Nephron (organoid): ENCODE measurements around the gene ULBP2.
"Not testable (repeated sequence)": the region's sequence is repeated elsewhere in the genome, so short reads cannot be mapped to it uniquely, and the experiment has no call there.

ENCODE experiments used
- H3K27ac Mint-ChIP-seq, 3 experiments: 2 replicates each; pipeline ENCODE4 v1.8.0; 2020; ENCODE audit warnings: mixed read lengths in 3 of 3, mild to moderate bottlenecking in 2 of 3, moderate library complexity in 1 of 3
- H3K27me3 Mint-ChIP-seq: 2 replicates; pipeline ENCODE4 v1.8.0; 2021; ENCODE audit warnings: low read depth, mild to moderate bottlenecking, moderate library complexity, mixed read lengths
- H3K36me3 Mint-ChIP-seq: 2 replicates; pipeline ENCODE4 v1.8.0; 2020; ENCODE audit warnings: low read depth, mixed read lengths
- H3K4me1 Mint-ChIP-seq: 2 replicates; pipeline ENCODE4 v1.8.0; 2020; ENCODE audit warnings: mixed read lengths
- H3K4me3 Mint-ChIP-seq, 3 experiments: 2 replicates each; pipeline ENCODE4 v1.8.0; 2020; ENCODE audit warnings: mild to moderate bottlenecking in 3 of 3, mixed read lengths in 3 of 3, moderate library complexity in 2 of 3
- H3K9me3 Mint-ChIP-seq: 2 replicates; pipeline ENCODE4 v1.8.0; 2020; ENCODE audit warnings: mixed read lengths
- TF ChIP-seq, protein P1 (sequence below), 3 experiments: fragments of 200-600 bp; sonication (generic); IDR thresholded peaks; one replicate each; pipeline ENCODE4 v1.5.0; 2021; ENCODE audit warnings: antibody characterized with exemption in 3 of 3; ENCODE audit not compliant: unreplicated experiment in 3 of 3

Gene ULBP2

GRCh38 chr6:149906405-149906804 lies 35.4 kb upstream of the ULBP2 start:
- H3K27me3 Mint-ChIP-seq: peaks cover 38% of the 10 kb centered on the region
- no peaks in the 10 kb centered on the region for H3K36me3 Mint-ChIP-seq
- H3K4me1 Mint-ChIP-seq: no peaks in the 10 kb centered on the region
- no peak overlapping the region for H3K27ac Mint-ChIP-seq
- H3K4me3 Mint-ChIP-seq: no peak overlapping the region
- TF ChIP-seq, protein P1, sequence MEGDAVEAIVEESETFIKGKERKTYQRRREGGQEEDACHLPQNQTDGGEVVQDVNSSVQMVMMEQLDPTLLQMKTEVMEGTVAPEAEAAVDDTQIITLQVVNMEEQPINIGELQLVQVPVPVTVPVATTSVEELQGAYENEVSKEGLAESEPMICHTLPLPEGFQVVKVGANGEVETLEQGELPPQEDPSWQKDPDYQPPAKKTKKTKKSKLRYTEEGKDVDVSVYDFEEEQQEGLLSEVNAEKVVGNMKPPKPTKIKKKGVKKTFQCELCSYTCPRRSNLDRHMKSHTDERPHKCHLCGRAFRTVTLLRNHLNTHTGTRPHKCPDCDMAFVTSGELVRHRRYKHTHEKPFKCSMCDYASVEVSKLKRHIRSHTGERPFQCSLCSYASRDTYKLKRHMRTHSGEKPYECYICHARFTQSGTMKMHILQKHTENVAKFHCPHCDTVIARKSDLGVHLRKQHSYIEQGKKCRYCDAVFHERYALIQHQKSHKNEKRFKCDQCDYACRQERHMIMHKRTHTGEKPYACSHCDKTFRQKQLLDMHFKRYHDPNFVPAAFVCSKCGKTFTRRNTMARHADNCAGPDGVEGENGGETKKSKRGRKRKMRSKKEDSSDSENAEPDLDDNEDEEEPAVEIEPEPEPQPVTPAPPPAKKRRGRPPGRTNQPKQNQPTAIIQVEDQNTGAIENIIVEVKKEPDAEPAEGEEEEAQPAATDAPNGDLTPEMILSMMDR (IDR thresholded peaks at IDR 0.05; ENCODE audit: unreplicated experiment in 3 of 3): no peak
- peaks cover 15% of the 10 kb centered on the region for H3K9me3 Mint-ChIP-seq

DNA sequence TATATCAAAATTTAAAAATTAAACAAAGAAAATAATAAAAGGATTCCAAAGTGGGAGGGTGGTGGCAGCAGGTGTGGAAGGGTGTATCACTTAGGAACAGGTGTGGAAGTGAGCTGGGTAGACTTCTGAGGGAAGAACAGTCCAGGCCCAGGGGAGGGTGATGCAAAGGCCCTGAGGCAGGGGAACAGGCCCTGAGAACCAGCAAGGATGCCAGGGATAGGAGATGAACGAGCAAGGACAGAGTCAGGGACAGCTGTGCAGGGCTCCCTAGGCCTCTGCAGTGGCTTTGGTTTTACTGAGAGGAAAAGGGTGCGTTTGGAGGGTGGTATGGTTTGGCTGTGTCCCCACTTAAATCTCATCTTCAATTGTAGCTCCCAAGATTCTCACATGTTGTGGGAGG lies 34.5 kb upstream of the ULBP2 start:
- Mint-ChIP-seq H3K27me3 (peaks cover 35% of the 10 kb centered on the region), H3K4me1 (no peaks in the 10 kb centered on the region), H3K36me3 (no peaks in the 10 kb centered on the region), H3K4me3 (no peak overlapping the region), H3K27ac (no peak overlapping the region), H3K9me3 (peaks cover 15% of the 10 kb centered on the region)
- TF ChIP-seq, protein P1 (IDR thresholded peaks at IDR 0.05; ENCODE audit: unreplicated experiment in 3 of 3): no peak

GRCh38 chr6:149908480-149908879 lies 33.3 kb upstream of the ULBP2 start:
- H3K4me3 Mint-ChIP-seq, H3K4me1 Mint-ChIP-seq, H3K27ac Mint-ChIP-seq, H3K36me3 Mint-ChIP-seq: not testable (repeated sequence)
- Mint-ChIP-seq H3K27me3 (peaks cover 45% of the 10 kb centered on the region), H3K9me3 (peaks cover 19% of the 10 kb centered on the region)

GRCh38 chr6:149909701-149910470 lies 31.9 kb upstream of the ULBP2 start:
- Mint-ChIP-seq H3K4me1 (no peaks in the 10 kb centered on the region), H3K27me3 (peaks cover 53% of the 10 kb centered on the region), H3K27ac (no peak overlapping the region), H3K4me3 (no peak overlapping the region), H3K9me3 (peaks cover 19% of the 10 kb centered on the region), H3K36me3 (no peaks in the 10 kb centered on the region)
- TF ChIP-seq, protein P1 (IDR thresholded peaks at IDR 0.05; ENCODE audit: unreplicated experiment in 3 of 3): no peak

- H3K9me3 Mint-ChIP-seq: peaks cover 19% of the 10 kb centered on the region
- H3K27me3 Mint-ChIP-seq: peaks cover 51% of the 10 kb centered on the region
- H3K4me3 Mint-ChIP-seq: no peak overlapping the region
- H3K27ac Mint-ChIP-seq: no peak overlapping the region
- no peaks in the 10 kb centered on the region for H3K36me3 Mint-ChIP-seq
- TF ChIP-seq, protein P1 (IDR thresholded peaks at IDR 0.05; ENCODE audit: unreplicated experiment in 3 of 3): no peak
- no peaks in the 10 kb centered on the region for H3K4me1 Mint-ChIP-seq
Observed at GRCh38 chr6:149910721-149911151, 31.1 kb upstream of the ULBP2 start.

- not testable (repeated sequence) for H3K4me1 Mint-ChIP-seq, H3K27ac Mint-ChIP-seq
Observed at GRCh38 chr6:149912680-149913079, 29.1 kb upstream of the ULBP2 start.

GRCh38 chr6:149913085-149913484 lies 28.7 kb upstream of the ULBP2 start:
- no peak overlapping the region for H3K27ac Mint-ChIP-seq
- peaks cover 45% of the 10 kb centered on the region for H3K27me3 Mint-ChIP-seq
- H3K9me3 Mint-ChIP-seq: peaks cover 13% of the 10 kb centered on the region
- no peaks in the 10 kb centered on the region for H3K36me3 Mint-ChIP-seq
- H3K4me3 Mint-ChIP-seq: no peak overlapping the region
- TF ChIP-seq, protein P1 (IDR thresholded peaks at IDR 0.05; ENCODE audit: unreplicated experiment in 3 of 3): no peak
- H3K4me1 Mint-ChIP-seq: no peaks in the 10 kb centered on the region

More at GRCh38 chr6:149912680-149913079, 29.1 kb upstream of the ULBP2 start:
- H3K27me3 Mint-ChIP-seq: peaks cover 46% of the 10 kb centered on the region
- peaks cover 17% of the 10 kb centered on the region for H3K9me3 Mint-ChIP-seq
- H3K4me3 Mint-ChIP-seq, H3K36me3 Mint-ChIP-seq: not testable (repeated sequence)
